A549 (cell line): ENCODE data around the gene LDLRAD3. TPM values are rescaled to one million over a fixed set of nuclear protein-coding genes. Genes with fewer than 3 reads are reported as not detected.

Experiments
- ATAC-seq, 2 experiments: fragments of 200-7000 bp in 1 of 2; fragments of >200 bp in 1 of 2; cut with Nextera tagmentation in 1 of 2; cut with Tn5 transposase in 1 of 2; 3 replicates each; pipeline versions ENCODE4 v1.8.0 to v1.9.1; 2018 to 2020; ENCODE audit warnings: mild to moderate bottlenecking in 1 of 2, moderate library complexity in 1 of 2
- CTCF ChIA-PET: fragments of 300-600 bp; sonication (Branson Sonifier 250); formaldehyde crosslinking; extraction: SDS; loops from one replicate; lab custom pipeline; 2021; ENCODE audit warnings: antibody characterized with exemption, inconsistent platforms; lab: Yijun Ruan, JAX
- POLR2A ChIA-PET: fragments of 350-600 bp; formaldehyde crosslinking; extraction: SDS; loops from one replicate; lab custom pipeline; 2021; ENCODE audit warnings: antibody characterized with exemption, inconsistent platforms; lab: Yijun Ruan, JAX
- DNase-seq, 2 experiments: peaks; one replicate each; pipeline versions ENCODE4 v3.0.0 to v3.0.0-alpha.2; 2011 to 2016; ENCODE audit warnings: low read depth in 1 of 2, low spot score in 1 of 2
- FAIRE-seq: peaks from 2 replicates; lab custom pipeline; 2011; peaks lifted over from hg19 to GRCh38; lab: Jason Lieb, UNC
- H3K27ac ChIP-seq, 2 experiments: fragments of >200 bp; sonication (Bioruptor Twin); formaldehyde crosslinking; 3 replicates each; pipeline ENCODE4 v1.5.1; 2016 to 2017
- H3K4me1 ChIP-seq: fragments of >200 bp; sonication (Bioruptor Twin); formaldehyde crosslinking; 3 replicates; pipeline ENCODE4 v1.6.1; 2016
- H3K4me2 ChIP-seq: fragments of >200 bp; sonication (Bioruptor Twin); formaldehyde crosslinking; 3 replicates; pipeline ENCODE4 v1.6.1; 2016
- H3K4me3 ChIP-seq: fragments of >200 bp; sonication (Bioruptor Twin); formaldehyde crosslinking; 3 replicates; pipeline ENCODE4 v1.5.1; 2016
- H3K9me3 ChIP-seq: fragments of >200 bp; sonication (Bioruptor Twin); formaldehyde crosslinking; 3 replicates; pipeline ENCODE4 v1.6.1; 2016
- ATOH8 ChIP-seq: fragments of 250-450 bp; sonication (Bioruptor Pico); IDR thresholded peaks from 2 replicates; pipeline ENCODE4 v1.5.0; 2020; ENCODE audit warnings: low read depth, mild to moderate bottlenecking, moderate library complexity
- BCL3 ChIP-seq: fragments of >200 bp; sonication (Bioruptor Twin); formaldehyde crosslinking; IDR thresholded peaks from 3 replicates; pipeline ENCODE4 v1.6.1; 2016
- BHLHE40 ChIP-seq: IDR thresholded peaks from 2 replicates; pipeline ENCODE4 v1.6.1; 2012; ENCODE audit warnings: low read depth, low read length, inconsistent platforms
- CBX8 ChIP-seq: fragments of 200-600 bp; sonication (generic); IDR thresholded peaks from 2 replicates; pipeline ENCODE4 v1.6.1; 2016
- EP300 ChIP-seq, 2 experiments: fragments of >200 bp; sonication (Bioruptor Twin); formaldehyde crosslinking; IDR thresholded peaks; 2 replicates in 1 of 2; 3 replicates in 1 of 2; pipeline ENCODE4 v1.6.1; 2016 to 2017
- FOXS1 ChIP-seq: fragments of 250-450 bp; sonication (Bioruptor Pico); IDR thresholded peaks from 2 replicates; pipeline ENCODE4 v1.5.0; 2020; ENCODE audit warnings: mild to moderate bottlenecking, moderate library complexity
- GATA3 ChIP-seq: IDR thresholded peaks from 2 replicates; pipeline ENCODE4 v1.6.1; 2012; ENCODE audit warnings: borderline replicate concordance
- HDAC2 ChIP-seq: fragments of 200-600 bp; sonication (generic); IDR thresholded peaks from 2 replicates; pipeline ENCODE4 v1.6.1; 2016
- HES2 ChIP-seq: fragments of >200 bp; sonication (Bioruptor Twin); formaldehyde crosslinking; IDR thresholded peaks from 2 replicates; pipeline ENCODE4 v1.6.1; 2016
- HEYL ChIP-seq: fragments of 250-450 bp; sonication (Bioruptor Pico); IDR thresholded peaks from 2 replicates; pipeline ENCODE4 v1.8.0; 2021; ENCODE audit warnings: mild to moderate bottlenecking, moderate library complexity
- HOXA7 ChIP-seq: fragments of 250-450 bp; sonication (Bioruptor Pico); IDR thresholded peaks from 2 replicates; pipeline ENCODE4 v1.5.0; 2020; ENCODE audit warnings: mild to moderate bottlenecking, moderate library complexity
- HOXB5 ChIP-seq: fragments of 250-450 bp; sonication (Bioruptor Pico); IDR thresholded peaks from 2 replicates; pipeline ENCODE4 v1.5.0; 2020; ENCODE audit warnings: mild to moderate bottlenecking, moderate library complexity
- JUNB ChIP-seq: fragments of >200 bp; sonication (Bioruptor Twin); formaldehyde crosslinking; IDR thresholded peaks from 2 replicates; pipeline ENCODE4 v1.6.1; 2016
- KDM1A ChIP-seq: fragments of 200-600 bp; sonication (generic); IDR thresholded peaks from 2 replicates; pipeline ENCODE4 v1.6.1; 2016; ENCODE audit warnings: low read depth, mild to moderate bottlenecking
- KDM5A ChIP-seq: fragments of 200-600 bp; sonication (generic); IDR thresholded peaks from 2 replicates; pipeline ENCODE4 v1.6.1; 2016; ENCODE audit warnings: antibody characterized with exemption, mild to moderate bottlenecking
- MAFK ChIP-seq: fragments of 450-650 bp; IDR thresholded peaks from 2 replicates; pipeline ENCODE4 v1.6.1; 2014; ENCODE audit not compliant: partially characterized antibody
- MAX ChIP-seq: IDR thresholded peaks from 2 replicates; pipeline ENCODE4 v1.6.1; 2012
- MAZ ChIP-seq: fragments of 150-350 bp; IDR thresholded peaks from 2 replicates; pipeline ENCODE4 v1.6.1; 2014; ENCODE audit warnings: antibody characterized with exemption, low read depth, low read length, borderline replicate concordance
- MYC ChIP-seq: IDR thresholded peaks from 2 replicates; pipeline ENCODE4 v1.6.1; 2012; ENCODE audit warnings: mild to moderate bottlenecking, inconsistent platforms, low read length, improper control_type of control experiment, borderline replicate concordance
- PBX3 ChIP-seq: IDR thresholded peaks from 2 replicates; pipeline ENCODE4 v1.6.1; 2012
- PHF8 ChIP-seq: fragments of 200-600 bp; sonication (generic); IDR thresholded peaks from 2 replicates; pipeline ENCODE4 v1.6.1; 2016; ENCODE audit warnings: low read depth, mild to moderate bottlenecking, antibody characterized with exemption, moderate library complexity, borderline replicate concordance
- POLR2A ChIP-seq: IDR thresholded peaks from 2 replicates; pipeline ENCODE4 v1.6.1; 2012; ENCODE audit warnings: mild to moderate bottlenecking, low read length
- RARB ChIP-seq: fragments of 250-450 bp; sonication (Bioruptor Pico); IDR thresholded peaks from 2 replicates; pipeline ENCODE4 v1.8.0; 2021; ENCODE audit warnings: mild to moderate bottlenecking, moderate library complexity
- RCOR1 ChIP-seq: fragments of 150-350 bp; IDR thresholded peaks from 2 replicates; pipeline ENCODE4 v1.6.1; 2014; ENCODE audit warnings: antibody characterized with exemption, low read length, low read depth
- REST ChIP-seq: fragments of 200-600 bp; sonication (generic); IDR thresholded peaks from 2 replicates; pipeline ENCODE4 v1.6.1; 2016; ENCODE audit warnings: antibody characterized with exemption, mild to moderate bottlenecking, moderate library complexity
- RNF2 ChIP-seq: fragments of 200-600 bp; sonication (generic); IDR thresholded peaks from 2 replicates; pipeline ENCODE4 v1.6.1; 2016; ENCODE audit warnings: low read depth, mild to moderate bottlenecking, antibody characterized with exemption, moderate library complexity, borderline replicate concordance
- SREBF2 ChIP-seq: fragments of 450-650 bp; IDR thresholded peaks from 2 replicates; pipeline ENCODE4 v1.6.1; 2014; ENCODE audit warnings: mild to moderate bottlenecking, moderate library complexity
- TFCP2L1 ChIP-seq: fragments of 250-450 bp; sonication (Bioruptor Pico); IDR thresholded peaks from 2 replicates; pipeline ENCODE4 v1.5.0; 2021; ENCODE audit warnings: mild to moderate bottlenecking
- WGBS: methylation state at CpG from one replicate; pipeline ENCODE4 v1.1.6; 2017; ENCODE audit errors: missing lambda C conversion rate; 5-methylcytosine and 5-hydroxymethylcytosine counted together
- polyA plus RNA-seq, 4 experiments: library from polyadenylated mRNA; depleted of rRNA in 3 of 4; stranded (reverse); fragments of >200 nt; fragmentation: RNase III in 1 of 4; extraction: RNeasy Plus Mini Kit Qiagen cat#74134 plus additional on column Dnase treatment in 1 of 4; gene quantifications; 2 replicates in 3 of 4; 3 replicates in 1 of 4; pipeline ENCODE4 v1.2.3, GENCODE V29; 2011 to 2017

The LDLRAD3 gene
- polyA plus RNA-seq, 2 of the 4 experiments (the other 2 are of a cell fraction), result 10.5 to 13.2 TPM

GRCh38 chr11:36155124-36155561 is 211.3 kb downstream of the LDLRAD3 start:
- CTCF ChIA-PET, result interaction anchor here (0.8 to 2.4 kb wide), 6 partner anchors 9 to 333 kb away, joined by 3 to 9 read pairs (median 4); no protein-coding TSS in a partner anchor

GRCh38 chr11:36155770-36156160 is 211.9 kb downstream of the LDLRAD3 start:
- H3K27ac ChIP-seq, result no peak overlapping the region
- POLR2A ChIA-PET, result no interaction called here
- TF ChIP-seq HEYL (CRISPR knock-in tag), result no peak
- no peak for TF ChIP-seq PBX3
- TF ChIP-seq BHLHE40, result no peak
- no peak for TF ChIP-seq FOXS1 (CRISPR knock-in tag)
- no peak for TF ChIP-seq POLR2A
- TF ChIP-seq KDM1A, result no peak
- TF ChIP-seq HOXA7 (CRISPR knock-in tag), result no peak
- no peak for TF ChIP-seq ATOH8 (CRISPR knock-in tag)
- TF ChIP-seq HDAC2, result no peak
- TF ChIP-seq JUNB, result no peak
- no peak for TF ChIP-seq MYC
- no peak for TF ChIP-seq SREBF2
- H3K4me3 ChIP-seq, result no peak overlapping the region
- DNase-seq (no peak), FAIRE-seq (no peak), ATAC-seq (no peak; a peak in 1 of 6 replicates)
- peak overlapping the region; percentile 11; the same call in 1 of the 3 replicates for H3K4me2 ChIP-seq
- 85% methylated on average over 6 of the region's 6 CpGs for WGBS
- peaks cover 17% of the 10 kb centered on the region for H3K4me1 ChIP-seq
- no peaks in the 10 kb centered on the region for H3K9me3 ChIP-seq
- CTCF ChIA-PET, result interaction anchor here (0.9 to 2.1 kb wide), 6 partner anchors 9 to 334 kb away, joined by 3 to 5 read pairs (median 4); no protein-coding TSS in a partner anchor

More at GRCh38 chr11:36155124-36155561, 211.3 kb downstream of the LDLRAD3 start:
- no peak for ATAC-seq
- Histone ChIP-seq H3K4me2 (no peak overlapping the region), H3K27ac (no peak overlapping the region), H3K9me3 (no peaks in the 10 kb centered on the region), H3K4me1 (peaks cover 23% of the 10 kb centered on the region), H3K4me3 (no peak overlapping the region)
- DNase-seq, result no peak
- no peak for FAIRE-seq
- POLR2A ChIA-PET, result no interaction called here
- TF ChIP-seq EP300 (IDR thresholded peaks at IDR 0.05) (no peak), JUNB (no peak), HOXB5 (CRISPR knock-in tag) (no peak), KDM5A (no peak), MAZ (no peak), MAX (no peak), RARB (CRISPR knock-in tag) (no peak), GATA3 (no peak)
- 91% methylated on average over 8 of the region's 8 CpGs for WGBS

- FAIRE-seq, result no peak
- H3K4me1 ChIP-seq, result peaks cover 15% of the 10 kb centered on the region; the same call in 2 of the 3 replicates
- DNase-seq, result no peak
- no peaks in the 10 kb centered on the region for H3K9me3 ChIP-seq
- no peak overlapping the region for H3K27ac ChIP-seq
- ChIA-PET CTCF (interaction anchor here (0.9 to 2.1 kb wide), 6 partner anchors 8 to 334 kb away, joined by 3 to 5 read pairs (median 4); no protein-coding TSS in a partner anchor), POLR2A (no interaction called here)
- no peak overlapping the region for H3K4me3 ChIP-seq
- 62% methylated on average over 4 of the region's 4 CpGs for WGBS
- H3K4me2 ChIP-seq, result peak overlapping the region; percentile 11; the same call in 1 of the 3 replicates
- no peak; a peak in 1 of 6 replicates for ATAC-seq
- no peak for TF ChIP-seq HEYL (CRISPR knock-in tag)
- TF ChIP-seq HES2, result no peak
- TF ChIP-seq BCL3, result no peak
- no peak for TF ChIP-seq EP300 (IDR thresholded peaks at IDR 0.05)
- no peak for TF ChIP-seq PHF8
- TF ChIP-seq MAZ, result no peak
- TF ChIP-seq TFCP2L1, result no peak
- no peak for TF ChIP-seq FOXS1 (CRISPR knock-in tag)
- no peak for TF ChIP-seq REST
- TF ChIP-seq MAFK, result no peak
- TF ChIP-seq RNF2, result no peak
- TF ChIP-seq RCOR1, result no peak
- TF ChIP-seq CBX8, result no peak
These were observed 212.4 kb downstream of the LDLRAD3 start for GRCh38 chr11:36156161-36156816.
